Measurements from ENCODE around the gene SLC19A1.

SLC19A1 gene

DNA sequence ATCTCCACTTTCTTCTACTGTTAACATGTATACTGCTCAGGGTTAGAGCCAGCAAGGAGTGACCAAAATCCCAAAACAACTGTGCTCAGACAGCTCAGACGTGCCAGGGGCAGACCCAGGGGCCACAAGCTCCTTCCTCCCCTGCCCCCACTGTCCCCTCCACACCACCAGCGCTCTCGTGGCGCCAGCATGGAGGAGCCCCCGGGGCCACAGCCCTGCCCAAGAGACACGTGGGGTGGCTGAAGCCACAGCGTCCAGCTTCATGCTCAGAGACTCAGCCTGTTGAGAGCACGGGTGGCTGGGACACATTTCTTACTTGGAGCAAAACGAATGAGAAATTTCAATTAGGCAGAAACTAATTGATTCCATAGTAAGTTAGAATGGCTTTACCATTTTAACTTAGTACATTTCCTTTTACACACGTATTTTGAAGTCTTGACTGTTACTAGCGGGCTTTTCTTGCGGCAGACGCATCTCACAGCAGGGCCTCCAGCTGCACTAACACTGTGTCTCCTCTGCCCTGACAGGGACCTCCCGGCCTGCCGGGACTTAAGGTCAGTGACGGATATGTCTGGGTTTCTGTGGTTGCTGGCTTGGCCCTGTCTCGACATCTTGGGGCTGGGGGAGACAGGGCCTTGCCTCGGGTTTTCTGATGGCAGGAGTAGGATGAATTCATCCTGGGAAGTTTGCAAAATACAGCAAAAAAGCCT, 54.2 kb downstream of the SLC19A1 start:
- TF ChIP-seq, protein P1, sequence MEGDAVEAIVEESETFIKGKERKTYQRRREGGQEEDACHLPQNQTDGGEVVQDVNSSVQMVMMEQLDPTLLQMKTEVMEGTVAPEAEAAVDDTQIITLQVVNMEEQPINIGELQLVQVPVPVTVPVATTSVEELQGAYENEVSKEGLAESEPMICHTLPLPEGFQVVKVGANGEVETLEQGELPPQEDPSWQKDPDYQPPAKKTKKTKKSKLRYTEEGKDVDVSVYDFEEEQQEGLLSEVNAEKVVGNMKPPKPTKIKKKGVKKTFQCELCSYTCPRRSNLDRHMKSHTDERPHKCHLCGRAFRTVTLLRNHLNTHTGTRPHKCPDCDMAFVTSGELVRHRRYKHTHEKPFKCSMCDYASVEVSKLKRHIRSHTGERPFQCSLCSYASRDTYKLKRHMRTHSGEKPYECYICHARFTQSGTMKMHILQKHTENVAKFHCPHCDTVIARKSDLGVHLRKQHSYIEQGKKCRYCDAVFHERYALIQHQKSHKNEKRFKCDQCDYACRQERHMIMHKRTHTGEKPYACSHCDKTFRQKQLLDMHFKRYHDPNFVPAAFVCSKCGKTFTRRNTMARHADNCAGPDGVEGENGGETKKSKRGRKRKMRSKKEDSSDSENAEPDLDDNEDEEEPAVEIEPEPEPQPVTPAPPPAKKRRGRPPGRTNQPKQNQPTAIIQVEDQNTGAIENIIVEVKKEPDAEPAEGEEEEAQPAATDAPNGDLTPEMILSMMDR (IDR thresholded peaks at IDR 0.05), result no peak

DNA sequence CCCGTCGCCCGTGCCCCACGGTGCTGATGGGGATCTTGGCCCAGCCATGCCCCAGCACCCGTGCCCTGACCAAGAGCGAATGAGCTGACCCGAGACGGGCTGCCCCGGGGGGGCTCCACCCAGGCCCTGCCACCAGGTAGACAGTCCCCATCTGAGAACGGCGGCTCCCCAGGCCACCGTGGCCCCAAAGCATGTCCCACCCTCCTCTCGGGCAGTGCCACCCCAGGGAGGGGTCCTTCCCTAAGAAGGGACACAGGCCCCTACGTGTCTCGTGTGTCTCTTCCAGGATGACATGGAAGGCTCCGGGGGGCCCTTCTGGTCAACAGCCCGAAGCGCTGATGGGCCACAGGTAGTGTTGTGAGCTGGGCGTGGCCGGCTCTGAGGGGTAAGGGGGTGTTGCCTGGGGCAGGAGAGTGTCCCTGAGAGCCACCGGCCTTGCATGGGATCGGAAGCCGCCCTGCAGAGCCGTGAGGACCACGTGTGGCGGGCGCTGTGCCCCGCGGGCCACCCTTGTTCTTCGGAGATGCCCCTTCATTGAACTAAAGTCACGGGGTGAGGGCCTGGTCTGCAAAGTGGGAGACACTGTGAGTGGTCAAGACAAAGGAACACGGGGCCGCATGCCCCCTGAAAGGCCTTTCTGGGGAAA, 55.0 kb downstream of the SLC19A1 start:
- TF ChIP-seq, protein P1 (IDR thresholded peaks at IDR 0.05), result no peak

DNA sequence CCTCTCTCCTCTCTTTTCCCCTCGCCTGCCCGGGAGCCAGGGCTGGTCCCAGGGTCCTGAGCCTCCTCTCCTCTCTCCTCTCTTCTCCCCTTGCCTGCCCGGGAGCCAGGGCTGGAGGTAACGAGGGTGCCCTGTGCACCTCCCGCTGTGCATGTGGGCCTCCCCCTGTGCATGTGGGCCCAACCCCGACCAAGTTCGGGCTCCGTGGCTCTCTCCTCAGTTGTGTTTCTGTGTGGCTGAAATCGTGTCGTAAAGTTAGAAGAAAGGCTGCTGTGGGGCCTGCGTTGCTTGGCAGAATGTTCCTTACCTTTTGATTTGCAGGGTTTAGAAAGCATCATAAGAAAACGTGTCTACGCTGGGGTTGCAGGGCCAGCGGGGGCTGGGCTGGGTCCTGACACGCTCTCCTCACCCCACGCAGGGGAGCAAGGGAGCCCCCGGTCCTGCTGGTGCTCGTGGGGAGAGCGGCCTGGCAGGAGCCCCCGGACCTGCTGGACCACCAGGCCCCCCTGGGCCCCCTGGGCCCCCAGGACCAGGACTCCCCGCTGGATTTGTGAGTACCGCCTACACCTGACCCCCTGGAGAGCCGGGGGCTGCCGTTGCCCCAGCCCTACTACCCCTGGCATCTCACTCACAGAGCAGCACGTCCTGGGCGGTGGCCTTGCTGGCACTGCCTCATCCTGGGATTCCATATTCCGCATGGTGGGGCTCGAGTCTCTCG, 55.6 kb downstream of the SLC19A1 start:
- TF ChIP-seq, protein P1 (IDR thresholded peaks at IDR 0.05), result no peak

DNA sequence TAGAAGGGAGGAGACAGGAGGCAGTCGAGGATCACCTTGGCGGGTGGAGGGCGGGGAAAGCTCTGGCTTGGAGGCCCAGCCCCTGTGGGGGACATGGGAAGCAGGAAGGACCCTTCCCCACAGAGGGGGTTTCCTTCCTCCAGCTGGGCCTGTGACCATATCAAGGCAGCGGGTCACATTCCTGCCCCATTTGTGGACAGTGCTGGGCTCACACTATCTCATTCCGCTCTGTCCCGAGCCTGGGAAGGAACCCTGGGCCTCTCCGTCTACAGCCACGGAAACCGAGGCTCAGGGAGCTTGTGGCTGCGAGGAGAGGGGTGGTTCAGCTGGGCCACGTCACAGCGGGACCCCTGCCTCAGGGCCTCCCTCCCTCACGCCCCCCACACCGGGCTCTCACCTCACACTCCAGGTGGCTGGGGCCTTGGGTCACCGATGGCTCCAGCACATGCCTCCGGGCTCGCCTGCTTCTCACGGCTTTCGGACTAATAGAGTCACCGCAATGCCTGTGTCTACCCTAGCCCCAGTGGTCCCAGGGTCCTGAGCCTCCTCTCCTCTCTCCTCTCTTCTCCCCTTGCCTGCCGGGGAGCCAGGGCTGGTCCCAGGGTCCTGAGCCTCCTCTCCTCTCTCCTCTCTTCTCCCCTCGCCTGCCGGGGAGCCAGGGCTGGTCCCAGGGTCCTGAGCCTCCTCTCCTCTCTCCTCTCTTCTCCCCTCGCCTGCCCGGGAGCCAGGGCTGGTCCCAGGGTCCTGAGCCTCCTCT, 56.4 kb downstream of the SLC19A1 start:
- TF ChIP-seq, protein P1 (IDR thresholded peaks at IDR 0.05), result no peak

DNA sequence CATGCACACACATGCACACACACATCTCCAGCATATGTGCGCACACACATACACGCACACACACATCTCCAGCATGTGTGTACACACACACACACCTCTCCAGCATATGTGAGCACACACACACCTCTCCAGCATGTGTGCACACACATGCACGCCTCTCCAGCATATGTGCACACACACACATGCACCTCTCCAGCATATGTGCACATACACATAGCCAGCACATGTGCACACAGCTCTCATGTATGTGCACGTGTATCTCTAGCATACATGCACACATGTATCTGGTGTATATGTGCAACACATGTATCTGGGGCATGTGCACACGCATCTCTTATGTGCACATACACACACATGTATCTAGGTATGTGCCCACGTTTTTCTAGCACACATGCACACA, 57.9 kb downstream of the SLC19A1 start:
- TF ChIP-seq, protein P1 (IDR thresholded peaks at IDR 0.05), result no peak

DNA sequence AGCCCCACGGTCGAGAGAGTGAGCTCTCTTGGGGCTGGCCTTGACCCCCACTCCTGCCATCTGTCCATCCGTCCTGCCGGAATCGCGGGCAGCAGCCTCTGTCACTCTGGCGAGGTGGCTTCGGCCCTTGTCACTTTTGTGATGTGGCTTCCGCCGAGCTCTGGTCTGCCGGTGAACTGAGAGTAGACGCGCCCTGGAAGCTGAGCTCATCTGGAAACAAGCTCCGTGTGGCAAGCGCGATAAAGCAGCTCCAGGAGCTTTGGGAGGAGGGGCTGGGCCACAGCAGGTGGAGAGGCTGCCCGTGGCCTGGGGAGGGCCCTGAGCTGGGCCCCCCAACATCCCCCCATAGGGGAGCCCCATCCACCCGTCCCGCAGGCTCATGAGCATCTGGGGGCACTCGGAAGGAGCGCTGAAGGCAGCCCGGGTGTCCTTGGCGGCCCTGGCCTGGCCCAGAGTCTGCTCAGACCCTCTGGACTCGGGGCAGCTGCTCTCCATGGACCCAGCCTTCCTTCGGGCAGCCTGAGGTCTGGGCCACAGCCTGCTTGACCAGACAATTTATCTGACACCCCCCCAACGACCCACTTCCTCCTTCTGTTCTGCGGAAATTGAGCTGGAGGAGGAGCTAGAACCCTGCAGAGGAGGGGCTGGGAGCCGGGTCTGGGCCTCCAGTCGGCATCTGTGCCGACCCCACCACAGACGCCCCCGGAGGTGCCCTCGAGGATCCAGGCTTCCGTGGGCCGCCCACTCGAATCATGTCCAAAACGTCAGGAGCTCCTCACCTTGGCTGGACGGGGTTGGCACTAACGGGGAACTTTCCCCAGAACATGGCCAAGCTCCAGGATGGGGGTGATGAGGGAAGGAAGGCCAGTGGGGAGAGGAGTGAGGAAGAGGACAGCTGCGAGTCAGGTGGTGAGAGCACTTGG, 59.1 kb downstream of the SLC19A1 start:
- TF ChIP-seq, protein P1 (IDR thresholded peaks at IDR 0.05), result no peak
